ENCODE measurements around the gene MAN1A2.

DNA sequence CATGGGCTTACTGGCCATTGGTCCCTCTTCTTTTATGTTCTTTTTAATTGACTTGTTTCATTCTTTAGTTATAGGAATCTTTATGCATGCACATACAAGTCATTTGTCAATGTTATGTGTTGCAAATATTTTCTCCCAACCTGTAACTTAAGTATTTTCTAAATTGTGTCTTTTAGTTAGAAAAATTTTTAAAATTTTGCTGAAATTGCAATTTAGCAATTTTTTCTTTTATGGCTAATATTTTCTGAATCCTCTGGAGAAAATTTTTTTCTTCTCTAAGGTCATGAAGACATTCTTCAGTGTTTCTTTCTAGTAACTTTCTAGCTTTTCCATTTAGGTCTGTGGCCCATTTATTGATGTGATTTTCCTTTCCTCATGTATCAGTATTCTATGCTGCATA is 189.7 kb downstream of the MAN1A2 start:
- TF ChIP-seq EZH2 (IDR thresholded peaks at IDR 0.05) (no peak), POLR2AphosphoS5 (IDR thresholded peaks at IDR 0.05; ENCODE audit: borderline replicate concordance, low read depth, low read length) (no peak)
